ENCODE data around the gene GYS2. TPM values are rescaled to one million over a fixed set of nuclear protein-coding genes. Genes with fewer than 3 reads are reported as not detected.
A peak's percentile ranks its signal among the peaks of the same experiment; 100 is the strongest.

Gene GYS2
- total and polyA plus RNA-seq, 4 donors = 15.5 to 86.8 (median 34.1) TPM

DNA sequence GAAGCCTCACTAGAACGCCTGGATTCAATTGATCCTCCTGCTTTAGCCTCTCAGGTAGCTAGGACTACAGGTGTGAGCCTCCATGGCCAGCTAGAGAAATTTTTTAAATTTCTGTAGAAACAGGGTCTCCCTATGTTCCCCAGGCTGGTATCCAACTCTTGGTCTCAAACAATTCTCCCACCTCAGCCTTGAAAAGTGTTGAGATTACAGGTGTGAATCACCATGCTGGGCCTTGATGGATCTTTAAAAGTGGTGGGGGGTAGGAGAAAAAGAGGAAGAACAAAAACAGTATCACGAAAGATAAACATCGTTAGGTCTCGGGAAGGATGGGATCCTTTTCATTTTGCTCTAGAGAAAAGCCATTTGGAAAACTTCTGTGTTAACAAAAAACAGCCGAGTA is 4.5 kb downstream of the GYS2 start:
- no peaks in the 10 kb centered on the region for H3K9me3 ChIP-seq (ENCODE audit: control insufficient read depth in 4 of 4, low read length in 3 of 4)
- peak overlapping the region in 1 of 2 donors; percentile 73 for H3K9ac ChIP-seq (ENCODE audit: low read depth in 1 of 2, low read length in 2 of 2)

DNA sequence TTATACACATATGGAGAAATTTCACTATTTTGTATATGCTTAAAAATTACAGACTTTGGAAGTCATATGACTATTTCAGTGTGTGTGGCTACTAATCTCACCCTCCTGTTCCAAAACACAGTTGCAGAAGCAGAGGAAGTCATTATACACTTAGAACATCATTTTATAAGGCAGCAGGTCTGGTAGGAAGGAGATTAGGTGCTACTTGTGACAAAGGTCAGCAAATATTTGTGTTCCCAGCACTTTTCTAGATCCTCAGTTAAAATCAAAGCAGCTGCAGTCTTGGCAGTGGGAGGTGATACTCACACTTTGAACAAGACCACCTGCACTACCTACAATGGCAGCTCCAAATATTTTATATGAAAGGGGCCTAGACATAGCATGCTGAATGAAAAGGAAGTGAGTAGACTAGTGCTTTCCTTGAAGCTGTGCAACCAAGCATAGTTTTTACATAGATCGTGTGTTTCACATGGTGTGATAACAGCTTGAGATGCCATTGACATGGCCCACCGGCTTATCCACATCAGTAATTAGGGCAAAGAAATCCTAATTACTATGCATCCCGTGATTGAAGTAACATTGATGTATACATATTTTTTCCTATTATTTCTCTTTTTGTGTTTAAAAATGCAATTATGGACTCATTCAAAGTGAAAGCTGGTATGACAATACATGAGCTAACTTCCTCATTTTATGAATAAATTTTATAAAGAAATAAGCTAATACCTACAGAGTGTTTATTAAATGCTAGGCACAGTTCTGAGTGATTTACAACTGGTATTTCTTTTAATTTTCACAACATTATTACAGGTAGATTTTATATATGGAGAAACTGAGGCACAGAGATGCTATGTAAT is 5.3 kb downstream of the GYS2 start:
- no peak for DNase-seq (ENCODE audit: low spot score)
- H3K4me3 ChIP-seq (ENCODE audit: low read depth in 1 of 3, low read length in 3 of 3) = peak overlapping the region in 2 of 3 donors; percentile 1 to 38

More for the DNA sequence above, 4.5 kb downstream of the GYS2 start:
- no peak for TF ChIP-seq HNF4A (conservative IDR thresholded peaks at IDR 0.05)
- TF ChIP-seq, protein P1, sequence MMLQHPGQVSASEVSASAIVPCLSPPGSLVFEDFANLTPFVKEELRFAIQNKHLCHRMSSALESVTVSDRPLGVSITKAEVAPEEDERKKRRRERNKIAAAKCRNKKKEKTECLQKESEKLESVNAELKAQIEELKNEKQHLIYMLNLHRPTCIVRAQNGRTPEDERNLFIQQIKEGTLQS (IDR thresholded peaks at IDR 0.05) = no peak
- Histone ChIP-seq H3K36me3 (ENCODE audit: control insufficient read depth in 4 of 4, insufficient read depth in 3 of 4, low read depth in 1 of 4, low read length in 3 of 4) (no peaks in the 10 kb centered on the region), H3K4me3 (ENCODE audit: low read depth in 1 of 3, low read length in 3 of 3) (peak overlapping the region in 1 of 3 donors; percentile 30), H3K27ac (ENCODE audit: low read depth in 1 of 2, low read length in 2 of 2) (peak overlapping the region; percentile 45 to 68), H3K4me1 (ENCODE audit: control insufficient read depth in 4 of 4, insufficient read depth in 4 of 4, low read length in 3 of 4) (peaks cover 2 to 29% (median 22%) of the 10 kb centered on the region in 4 donors), H3K27me3 (ENCODE audit: control insufficient read depth in 4 of 4, insufficient read depth in 4 of 4, low read length in 3 of 4) (no peaks in the 10 kb centered on the region)
- 45% methylated on average over 5 of the region's 5 CpGs for WGBS
- DNase-seq (ENCODE audit: low spot score) = no peak

DNA sequence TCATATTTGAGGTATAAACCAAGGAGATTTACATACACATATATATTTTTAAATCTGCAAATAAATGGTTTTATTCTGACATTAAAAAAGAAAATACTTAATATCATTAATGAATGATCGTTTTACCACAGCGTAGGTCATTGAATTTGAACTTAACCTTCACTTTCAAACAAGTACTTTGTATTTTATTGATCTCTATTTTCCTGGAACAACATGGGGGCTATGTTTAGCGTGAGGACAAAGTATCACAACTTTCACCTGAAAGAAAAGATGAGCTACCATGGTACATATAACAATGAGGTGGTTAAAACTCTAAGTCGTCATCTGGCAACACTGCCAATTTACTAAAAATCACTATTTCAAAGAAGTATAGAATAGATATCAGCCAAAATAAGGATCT is 6.0 kb downstream of the GYS2 start:
- no peaks in the 10 kb centered on the region for H3K27me3 ChIP-seq (ENCODE audit: control insufficient read depth in 4 of 4, insufficient read depth in 4 of 4, low read length in 3 of 4)
- peaks cover 2 to 29% (median 20%) of the 10 kb centered on the region in 4 donors for H3K4me1 ChIP-seq (ENCODE audit: control insufficient read depth in 4 of 4, insufficient read depth in 4 of 4, low read length in 3 of 4)
- H3K9ac ChIP-seq (ENCODE audit: low read depth in 1 of 2, low read length in 2 of 2) = no peak overlapping the region
- H3K36me3 ChIP-seq (ENCODE audit: control insufficient read depth in 4 of 4, insufficient read depth in 3 of 4, low read depth in 1 of 4, low read length in 3 of 4) = no peaks in the 10 kb centered on the region
- H3K9me3 ChIP-seq (ENCODE audit: control insufficient read depth in 4 of 4, low read length in 3 of 4) = no peaks in the 10 kb centered on the region
- WGBS = 37% methylated on average over 4 of the region's 4 CpGs
- peak overlapping the region in 2 of 3 donors; percentile 20 to 38 for H3K4me3 ChIP-seq (ENCODE audit: low read depth in 1 of 3, low read length in 3 of 3)
- no peak for DNase-seq (ENCODE audit: low spot score)
- peak overlapping the region in 1 of 2 donors; percentile 53 for H3K27ac ChIP-seq (ENCODE audit: low read depth in 1 of 2, low read length in 2 of 2)
- TF ChIP-seq GABPA (IDR thresholded peaks at IDR 0.05 in 1 of 2, conservative IDR thresholded peaks at IDR 0.05 in 1 of 2) (no peak), ZBTB33 (IDR thresholded peaks at IDR 0.05) (no peak), JUND (IDR thresholded peaks at IDR 0.05) (peak; percentile 47 to 62), FOXA2 (IDR thresholded peaks at IDR 0.05) (peak; percentile 16), RAD21 (IDR thresholded peaks at IDR 0.05) (peak; percentile 12 to 43), EGR1 (IDR thresholded peaks at IDR 0.05; ENCODE audit: low read depth in 2 of 2) (no peak)
- TF ChIP-seq, protein P2, sequence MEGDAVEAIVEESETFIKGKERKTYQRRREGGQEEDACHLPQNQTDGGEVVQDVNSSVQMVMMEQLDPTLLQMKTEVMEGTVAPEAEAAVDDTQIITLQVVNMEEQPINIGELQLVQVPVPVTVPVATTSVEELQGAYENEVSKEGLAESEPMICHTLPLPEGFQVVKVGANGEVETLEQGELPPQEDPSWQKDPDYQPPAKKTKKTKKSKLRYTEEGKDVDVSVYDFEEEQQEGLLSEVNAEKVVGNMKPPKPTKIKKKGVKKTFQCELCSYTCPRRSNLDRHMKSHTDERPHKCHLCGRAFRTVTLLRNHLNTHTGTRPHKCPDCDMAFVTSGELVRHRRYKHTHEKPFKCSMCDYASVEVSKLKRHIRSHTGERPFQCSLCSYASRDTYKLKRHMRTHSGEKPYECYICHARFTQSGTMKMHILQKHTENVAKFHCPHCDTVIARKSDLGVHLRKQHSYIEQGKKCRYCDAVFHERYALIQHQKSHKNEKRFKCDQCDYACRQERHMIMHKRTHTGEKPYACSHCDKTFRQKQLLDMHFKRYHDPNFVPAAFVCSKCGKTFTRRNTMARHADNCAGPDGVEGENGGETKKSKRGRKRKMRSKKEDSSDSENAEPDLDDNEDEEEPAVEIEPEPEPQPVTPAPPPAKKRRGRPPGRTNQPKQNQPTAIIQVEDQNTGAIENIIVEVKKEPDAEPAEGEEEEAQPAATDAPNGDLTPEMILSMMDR (IDR thresholded peaks at IDR 0.05; ENCODE audit: low read depth, low read length, missing input control) = no peak
- TF ChIP-seq, protein P3, sequence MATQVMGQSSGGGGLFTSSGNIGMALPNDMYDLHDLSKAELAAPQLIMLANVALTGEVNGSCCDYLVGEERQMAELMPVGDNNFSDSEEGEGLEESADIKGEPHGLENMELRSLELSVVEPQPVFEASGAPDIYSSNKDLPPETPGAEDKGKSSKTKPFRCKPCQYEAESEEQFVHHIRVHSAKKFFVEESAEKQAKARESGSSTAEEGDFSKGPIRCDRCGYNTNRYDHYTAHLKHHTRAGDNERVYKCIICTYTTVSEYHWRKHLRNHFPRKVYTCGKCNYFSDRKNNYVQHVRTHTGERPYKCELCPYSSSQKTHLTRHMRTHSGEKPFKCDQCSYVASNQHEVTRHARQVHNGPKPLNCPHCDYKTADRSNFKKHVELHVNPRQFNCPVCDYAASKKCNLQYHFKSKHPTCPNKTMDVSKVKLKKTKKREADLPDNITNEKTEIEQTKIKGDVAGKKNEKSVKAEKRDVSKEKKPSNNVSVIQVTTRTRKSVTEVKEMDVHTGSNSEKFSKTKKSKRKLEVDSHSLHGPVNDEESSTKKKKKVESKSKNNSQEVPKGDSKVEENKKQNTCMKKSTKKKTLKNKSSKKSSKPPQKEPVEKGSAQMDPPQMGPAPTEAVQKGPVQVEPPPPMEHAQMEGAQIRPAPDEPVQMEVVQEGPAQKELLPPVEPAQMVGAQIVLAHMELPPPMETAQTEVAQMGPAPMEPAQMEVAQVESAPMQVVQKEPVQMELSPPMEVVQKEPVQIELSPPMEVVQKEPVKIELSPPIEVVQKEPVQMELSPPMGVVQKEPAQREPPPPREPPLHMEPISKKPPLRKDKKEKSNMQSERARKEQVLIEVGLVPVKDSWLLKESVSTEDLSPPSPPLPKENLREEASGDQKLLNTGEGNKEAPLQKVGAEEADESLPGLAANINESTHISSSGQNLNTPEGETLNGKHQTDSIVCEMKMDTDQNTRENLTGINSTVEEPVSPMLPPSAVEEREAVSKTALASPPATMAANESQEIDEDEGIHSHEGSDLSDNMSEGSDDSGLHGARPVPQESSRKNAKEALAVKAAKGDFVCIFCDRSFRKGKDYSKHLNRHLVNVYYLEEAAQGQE (IDR thresholded peaks at IDR 0.05) = no peak

More for the DNA sequence above, 5.3 kb downstream of the GYS2 start:
- H3K9me3 ChIP-seq (ENCODE audit: control insufficient read depth in 4 of 4, low read length in 3 of 4) = no peaks in the 10 kb centered on the region
- no peak for TF ChIP-seq MAX (IDR thresholded peaks at IDR 0.05)
- TF ChIP-seq YY1 (IDR thresholded peaks at IDR 0.05) = no peak
- no peak for TF ChIP-seq JUND (IDR thresholded peaks at IDR 0.05)
- no peak for TF ChIP-seq ZBTB33 (IDR thresholded peaks at IDR 0.05)
- TF ChIP-seq RXRA (IDR thresholded peaks at IDR 0.05) = no peak
- TF ChIP-seq SP1 (IDR thresholded peaks at IDR 0.05) = no peak
- no peaks in the 10 kb centered on the region for H3K36me3 ChIP-seq (ENCODE audit: control insufficient read depth in 4 of 4, insufficient read depth in 3 of 4, low read depth in 1 of 4, low read length in 3 of 4)
- H3K9ac ChIP-seq (ENCODE audit: low read depth in 1 of 2, low read length in 2 of 2) = no peak overlapping the region
- 73% methylated on average over 3 of the region's 3 CpGs for WGBS
- H3K27me3 ChIP-seq (ENCODE audit: control insufficient read depth in 4 of 4, insufficient read depth in 4 of 4, low read length in 3 of 4) = no peaks in the 10 kb centered on the region
- peak overlapping the region; percentile 45 to 53 for H3K27ac ChIP-seq (ENCODE audit: low read depth in 1 of 2, low read length in 2 of 2)
- H3K4me1 ChIP-seq (ENCODE audit: control insufficient read depth in 4 of 4, insufficient read depth in 4 of 4, low read length in 3 of 4) = peaks cover 2 to 29% (median 20%) of the 10 kb centered on the region in 4 donors

Measured in liver (tissue), 9 donors.